GM19025 (cell line): ENCODE measurements around the gene SLFN5.
A peak's percentile ranks its signal among the peaks of the same experiment; 100 is the strongest.
"Not testable (repeated sequence)": the region's sequence is repeated elsewhere in the genome, so short reads cannot be mapped to it uniquely, and the experiment has no call there.

ENCODE experiments used
- ATAC-seq: cut with Tn5 transposase; IDR thresholded peaks from one replicate; pipeline ENCODE4 v1.9.1; 2021; ENCODE audit warnings: mild to moderate bottlenecking, low read depth, moderate library complexity; ENCODE audit not compliant: unreplicated experiment

SLFN5 gene

DNA sequence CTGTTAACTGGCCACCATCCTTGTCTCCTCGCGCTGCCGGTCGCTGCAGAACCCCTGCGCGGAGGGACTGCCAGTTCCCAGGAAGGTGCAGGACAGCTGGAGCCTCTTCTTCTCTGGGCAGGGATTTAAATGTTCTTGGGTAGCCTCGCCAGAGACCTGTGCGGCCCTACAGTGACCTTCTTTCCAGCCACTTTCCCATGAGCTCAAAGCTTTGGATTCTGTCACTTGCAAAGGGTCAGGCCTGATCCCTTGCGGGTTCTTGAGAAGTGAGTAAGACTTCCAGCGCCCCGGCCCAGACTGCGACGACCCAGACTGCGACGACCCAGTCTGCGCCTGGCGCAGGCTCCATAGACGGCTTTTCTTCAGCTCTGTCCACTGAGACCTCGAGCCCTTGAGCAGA is 1.4 kb upstream of the SLFN5 start:
- no peak for ATAC-seq

DNA sequence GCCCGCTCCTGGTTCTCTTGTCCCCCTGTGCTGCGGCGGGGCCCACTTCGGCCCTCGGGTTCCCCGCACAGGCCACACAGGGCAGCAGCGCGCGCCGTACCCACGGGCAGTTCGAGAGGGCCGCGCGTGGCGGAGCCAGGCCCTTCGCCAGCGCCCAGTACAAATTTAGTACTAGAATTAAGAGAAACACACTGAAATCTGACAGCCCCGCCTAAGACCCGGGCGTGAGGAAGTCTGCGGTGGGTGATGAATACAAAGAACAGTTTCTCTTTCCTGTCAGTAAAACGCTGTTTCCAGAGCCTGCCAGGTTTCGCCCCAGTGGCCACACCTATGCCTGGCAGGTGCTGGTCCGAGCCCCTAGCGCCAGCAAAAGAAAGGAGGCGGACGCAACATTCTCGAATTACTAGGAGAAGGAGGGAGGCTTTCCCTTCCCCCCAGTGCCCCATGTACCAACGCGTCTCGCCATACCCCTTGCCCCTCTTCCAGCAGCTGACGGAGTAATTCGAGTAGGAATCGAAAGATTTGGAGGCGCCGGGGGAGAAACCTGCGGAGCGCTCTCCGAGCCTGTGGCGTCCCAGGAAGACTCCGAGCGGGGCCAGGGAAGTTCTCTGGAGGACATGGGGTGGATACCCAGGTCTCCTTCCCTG is 591 bp upstream of the SLFN5 start:
- ATAC-seq: peak; percentile 27

DNA sequence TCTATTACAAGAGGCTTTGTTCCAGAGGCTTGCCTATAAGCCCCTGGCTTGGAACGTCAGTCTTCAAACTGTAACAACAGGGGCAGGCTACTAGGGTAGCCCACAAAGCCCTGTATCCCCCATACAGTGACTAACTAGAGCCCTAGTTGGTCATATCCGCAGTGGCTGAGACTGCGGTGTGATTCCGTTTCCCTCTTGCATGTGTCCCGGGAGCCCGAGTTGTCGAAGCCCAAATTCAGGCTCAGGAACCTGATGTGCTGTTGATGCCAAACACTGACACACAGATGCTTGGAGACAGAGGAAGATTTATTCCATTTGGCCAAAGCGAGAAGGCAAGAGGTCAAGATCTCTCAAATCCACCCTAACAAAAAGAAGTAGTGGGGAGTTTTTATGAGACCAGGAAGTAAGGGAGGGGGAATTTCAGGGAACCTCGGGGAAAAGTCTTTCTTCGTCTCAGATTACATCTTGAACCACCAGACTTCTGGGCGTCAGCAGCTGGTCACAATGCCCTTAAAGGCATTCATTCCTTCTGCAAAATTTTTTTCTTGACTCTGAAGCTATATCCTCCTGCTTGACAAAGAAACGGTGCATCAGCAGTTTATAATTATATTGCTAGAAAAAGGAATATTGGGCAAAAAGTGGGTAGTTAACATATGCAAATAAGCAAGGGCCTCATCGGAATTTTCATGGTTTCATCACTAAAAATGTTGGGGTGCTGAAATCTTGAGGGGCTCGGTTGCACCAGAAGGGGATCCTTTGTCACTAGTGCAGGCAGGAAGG is 879 bp downstream of the SLFN5 start:
- no peak for ATAC-seq

DNA sequence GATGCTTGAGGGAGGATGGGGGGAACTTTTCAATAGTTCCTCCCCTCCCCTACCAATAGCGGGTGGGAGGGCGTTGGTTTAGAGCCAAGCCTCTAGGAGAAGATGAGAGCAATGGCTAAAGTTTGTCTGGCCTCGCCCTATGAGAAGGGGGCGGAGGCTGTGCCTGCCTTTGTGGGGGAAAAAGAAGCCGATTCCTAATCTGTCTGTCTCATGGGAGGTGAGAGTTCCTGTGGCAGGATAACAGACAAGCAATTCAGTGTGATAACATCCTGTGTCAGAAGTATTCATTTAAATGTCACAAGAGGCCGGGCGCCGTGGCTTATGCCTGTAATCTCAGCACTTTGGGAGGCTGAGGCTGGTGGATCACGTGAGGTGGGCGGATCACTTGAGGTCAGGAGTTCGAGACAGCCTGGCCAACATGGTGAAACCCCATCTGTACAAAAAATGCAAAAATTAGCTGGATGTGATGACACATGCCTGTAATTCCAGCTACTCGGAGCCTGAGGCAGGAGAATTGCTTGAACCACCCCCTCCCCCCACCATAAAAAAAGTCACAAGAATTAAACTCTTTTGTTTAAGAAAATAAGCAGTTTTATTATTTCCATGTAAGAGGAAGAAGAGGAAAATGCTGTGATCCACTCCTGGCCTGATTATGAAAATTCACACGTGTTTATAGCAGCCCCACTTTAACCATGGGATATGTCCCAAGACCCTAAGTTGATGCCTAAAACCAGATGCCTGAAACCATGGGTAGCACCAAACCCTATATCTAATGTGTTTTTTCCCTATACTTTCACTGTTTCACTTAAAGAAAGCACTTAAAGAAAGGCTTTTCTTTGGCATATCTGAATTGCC is 1.7 kb downstream of the SLFN5 start:
- peak; percentile 49 for ATAC-seq

DNA sequence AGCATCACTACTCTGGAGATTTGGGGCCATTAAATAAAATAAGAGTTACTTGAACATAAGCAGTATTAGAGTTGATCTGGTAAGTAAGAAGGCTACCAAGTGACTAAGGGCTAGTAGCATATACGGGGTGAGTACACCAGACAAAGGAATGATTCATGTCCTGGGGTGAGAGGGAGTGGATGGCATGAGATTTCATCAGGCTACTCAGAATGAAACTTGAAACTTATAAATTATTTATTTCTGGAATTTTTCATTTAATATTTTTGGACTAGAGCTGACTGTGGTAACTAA is 2.3 kb downstream of the SLFN5 start:
- no peak for ATAC-seq

DNA sequence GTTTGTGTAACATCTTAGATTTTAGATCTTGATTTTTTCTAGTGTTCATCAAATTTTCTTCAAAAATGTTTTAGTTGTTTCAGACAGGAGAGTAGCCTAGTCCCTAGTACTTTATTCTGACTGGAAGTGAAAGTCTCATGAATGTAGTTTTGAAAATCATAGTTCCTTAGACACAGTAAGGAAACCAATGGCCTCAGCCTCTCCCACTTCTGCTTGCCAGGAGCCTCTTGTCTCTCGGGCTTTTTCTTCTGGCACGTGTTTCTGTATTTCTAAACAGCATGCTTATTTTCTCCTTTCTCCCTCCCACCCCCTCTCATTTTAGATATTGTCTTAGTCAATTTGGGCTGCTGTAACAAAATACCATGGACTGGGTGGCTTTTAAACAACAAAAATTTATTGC is 9.8 kb downstream of the SLFN5 start:
- no peak for ATAC-seq

DNA sequence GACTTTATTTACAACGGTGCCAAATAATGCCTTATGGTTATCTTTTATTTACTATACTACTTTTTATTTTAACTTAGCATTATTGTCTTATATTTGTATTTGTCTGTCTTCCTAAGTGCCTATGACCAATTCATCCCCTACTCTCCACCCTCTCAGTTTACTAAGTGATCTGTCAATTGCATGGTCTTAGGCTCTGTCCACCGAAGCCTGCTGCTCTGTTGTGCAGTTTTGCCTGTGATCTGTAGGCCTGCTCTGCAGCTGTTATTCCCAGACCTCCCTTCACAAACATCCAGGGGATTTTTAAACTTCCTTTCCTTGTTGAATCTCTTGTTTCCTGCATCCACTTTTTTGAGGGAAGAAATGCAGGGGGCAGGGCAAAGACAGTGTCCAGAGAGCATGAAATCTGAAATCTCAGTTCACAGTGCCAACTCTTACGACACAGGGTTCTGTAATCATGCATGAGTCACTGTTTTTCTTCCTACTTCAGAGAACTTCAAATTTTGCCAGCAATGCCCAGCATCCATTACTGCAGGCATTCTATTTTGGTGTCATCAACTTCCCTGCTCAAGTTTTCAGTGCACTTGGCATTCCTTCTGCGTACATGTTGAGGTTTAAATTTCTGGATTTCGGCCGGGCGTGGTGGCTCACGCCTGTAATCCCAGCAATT is 11.4 kb downstream of the SLFN5 start:
- no peak for ATAC-seq

DNA sequence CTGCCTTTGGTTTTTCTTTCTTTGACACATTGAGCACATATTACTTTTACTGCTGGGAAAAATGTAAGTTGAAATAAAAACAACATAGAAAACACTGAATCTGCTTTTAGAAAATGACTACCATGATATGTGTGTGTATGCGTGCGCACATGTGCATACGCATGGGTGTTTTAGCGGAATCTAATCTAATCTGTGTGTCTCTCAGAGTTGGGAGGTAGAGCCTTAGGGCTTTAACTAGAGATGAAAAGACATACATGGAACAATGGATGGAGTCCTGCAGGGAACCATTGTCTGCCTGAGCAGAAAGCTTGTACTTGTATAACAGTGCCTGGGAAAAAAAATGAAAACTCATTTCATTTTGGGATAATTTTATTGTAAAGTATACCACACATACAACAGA is 12.4 kb downstream of the SLFN5 start:
- ATAC-seq: no peak

DNA sequence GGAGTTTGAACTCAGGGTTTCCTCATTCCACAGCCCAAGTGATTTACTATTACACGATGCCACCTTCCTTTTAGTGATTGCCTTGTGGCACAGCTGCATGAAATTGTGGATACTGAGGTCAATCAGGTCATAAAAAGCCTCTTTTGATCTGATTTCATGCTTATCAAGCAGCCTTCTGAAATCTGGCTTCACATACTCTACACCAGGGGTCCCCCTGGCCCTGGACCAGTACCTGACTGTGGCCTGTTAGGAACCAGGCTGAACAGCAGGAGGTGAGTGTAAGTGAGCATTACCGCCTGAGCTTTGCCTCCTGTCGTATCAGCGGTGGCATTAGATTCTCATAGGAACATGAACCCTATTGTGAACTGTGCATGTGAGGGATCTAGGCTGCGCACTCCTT is 13.8 kb downstream of the SLFN5 start:
- ATAC-seq: no peak

DNA sequence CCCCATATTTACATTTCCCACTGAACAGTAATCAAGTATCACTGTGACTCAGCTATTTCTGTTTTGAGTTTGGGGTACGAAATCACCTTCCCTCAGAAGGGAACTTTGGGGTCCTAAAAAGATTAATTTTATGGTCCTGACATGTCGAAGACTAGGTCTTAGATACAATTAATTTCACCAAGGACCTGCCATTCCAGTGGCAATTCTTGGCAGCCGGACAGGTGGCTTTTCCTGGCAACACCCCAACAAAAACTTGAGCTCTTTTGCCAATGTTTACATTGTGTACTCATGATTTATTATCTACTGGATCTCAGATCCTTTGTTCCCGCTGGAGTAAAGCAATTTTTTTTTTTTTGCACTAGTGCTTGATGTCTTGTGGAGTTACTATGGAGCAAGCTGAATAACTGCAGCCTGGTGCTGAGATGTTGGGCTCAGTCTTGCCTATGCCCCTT is 14.4 kb downstream of the SLFN5 start:
- ATAC-seq: no peak

DNA sequence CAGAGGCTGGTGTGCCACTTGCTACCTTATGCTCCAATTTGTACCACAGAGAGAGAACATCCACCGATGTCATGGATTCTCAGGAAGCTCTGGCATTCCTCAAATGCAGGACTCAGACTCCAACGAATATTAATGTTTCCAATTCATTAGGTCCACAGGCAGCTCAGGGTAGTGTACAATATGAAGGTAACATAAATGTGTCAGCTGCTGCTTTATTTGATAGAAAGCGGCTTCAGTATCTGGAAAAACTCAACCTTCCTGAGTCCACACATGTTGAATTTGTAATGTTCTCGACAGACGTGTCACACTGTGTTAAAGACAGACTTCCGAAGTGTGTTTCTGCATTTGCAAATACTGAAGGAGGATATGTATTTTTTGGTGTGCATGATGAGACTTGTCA is 16.1 kb downstream of the SLFN5 start:
- no peak for ATAC-seq

DNA sequence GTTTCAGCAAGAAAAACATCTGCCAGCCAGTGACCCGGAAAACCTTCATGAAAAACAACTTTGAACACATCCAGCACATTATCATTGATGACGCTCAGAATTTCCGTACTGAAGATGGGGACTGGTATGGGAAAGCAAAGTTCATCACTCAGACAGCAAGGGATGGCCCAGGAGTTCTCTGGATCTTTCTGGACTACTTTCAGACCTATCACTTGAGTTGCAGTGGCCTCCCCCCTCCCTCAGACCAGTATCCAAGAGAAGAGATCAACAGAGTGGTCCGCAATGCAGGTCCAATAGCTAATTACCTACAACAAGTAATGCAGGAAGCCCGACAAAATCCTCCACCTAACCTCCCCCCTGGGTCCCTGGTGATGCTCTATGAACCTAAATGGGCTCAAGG is 22.2 kb downstream of the SLFN5 start:
- ATAC-seq: no peak

DNA sequence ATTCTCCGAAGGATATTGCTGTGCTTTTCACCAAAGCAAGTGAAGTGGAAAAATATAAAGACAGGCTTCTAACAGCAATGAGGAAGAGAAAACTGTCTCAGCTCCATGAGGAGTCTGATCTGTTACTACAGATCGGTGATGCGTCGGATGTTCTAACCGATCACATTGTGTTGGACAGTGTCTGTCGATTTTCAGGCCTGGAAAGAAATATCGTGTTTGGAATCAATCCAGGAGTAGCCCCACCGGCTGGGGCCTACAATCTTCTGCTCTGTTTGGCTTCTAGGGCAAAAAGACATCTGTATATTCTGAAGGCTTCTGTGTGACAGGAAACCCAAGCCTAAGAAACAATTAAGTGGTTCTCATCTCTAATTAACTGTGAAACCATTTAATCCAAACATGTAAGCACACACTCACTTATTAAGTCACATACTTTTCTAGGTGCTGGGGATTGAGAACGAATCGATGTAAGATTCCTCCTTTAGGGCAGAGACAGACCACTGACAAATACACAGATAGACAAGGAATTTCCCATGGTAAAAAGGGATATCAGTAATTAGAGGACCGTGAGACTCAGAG is 22.8 kb downstream of the SLFN5 start:
- no peak for ATAC-seq

DNA sequence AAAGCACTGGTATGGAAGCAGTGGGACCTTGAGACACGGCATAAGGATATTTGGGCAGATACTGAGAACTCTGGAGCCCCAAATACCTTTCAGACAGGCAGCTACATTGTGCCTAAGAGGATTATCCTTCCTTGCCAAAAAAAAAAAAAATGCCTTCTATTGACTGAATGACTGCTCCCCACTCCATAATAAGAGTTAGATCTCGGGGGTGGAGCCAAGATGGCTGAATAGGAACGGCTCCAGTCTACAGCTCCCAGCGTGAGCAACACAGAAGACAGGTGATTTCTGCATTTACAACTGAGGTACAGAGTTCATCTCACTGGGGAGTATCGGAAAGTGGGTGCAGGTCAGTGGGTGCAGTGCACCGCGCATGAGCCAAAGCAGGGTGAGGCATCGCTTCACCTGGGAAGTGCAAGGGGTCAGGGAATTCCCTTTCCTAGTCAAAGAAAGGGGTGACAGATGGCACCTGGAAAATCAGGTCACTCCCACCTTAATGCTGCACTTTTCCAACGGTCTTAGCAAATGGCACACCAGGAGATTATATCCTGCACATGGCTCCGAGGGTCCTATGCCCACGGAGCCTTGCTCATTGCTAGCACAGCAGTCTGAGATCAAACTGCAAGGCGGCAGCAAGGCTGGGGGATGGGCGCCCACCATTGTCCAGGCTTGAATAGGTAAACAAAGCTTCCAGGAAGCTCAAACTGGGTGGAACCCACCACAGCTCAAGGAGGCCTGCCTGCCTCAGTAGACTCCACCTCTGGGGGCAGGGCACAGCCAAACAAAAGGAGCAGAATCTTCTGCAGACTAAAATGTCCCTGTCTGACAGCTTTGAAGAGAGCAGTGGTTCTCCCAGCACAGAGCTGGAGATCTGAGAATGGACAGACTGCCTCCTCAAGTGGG is 31.5 kb downstream of the SLFN5 start:
- not testable (repeated sequence) for ATAC-seq

DNA sequence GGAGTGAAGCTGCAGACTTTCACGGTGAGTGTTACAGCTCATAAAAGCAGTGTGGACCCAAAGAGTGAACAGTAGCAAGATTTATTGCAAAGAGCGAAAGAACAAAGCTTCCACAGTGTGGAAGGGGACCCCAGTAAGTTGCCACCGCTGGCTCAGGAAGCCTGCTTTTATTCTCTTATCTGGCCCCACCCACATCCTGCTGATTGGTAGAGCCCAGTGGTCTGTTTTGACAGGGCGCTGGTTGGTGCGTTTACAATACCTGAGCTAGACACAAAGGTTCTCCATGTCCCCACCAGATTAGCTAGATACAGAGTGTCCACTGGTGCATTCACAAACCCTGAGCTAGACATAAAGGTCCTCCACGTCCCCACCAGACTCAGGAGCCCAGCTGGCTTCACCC is 35.6 kb downstream of the SLFN5 start:
- ATAC-seq: not testable (repeated sequence)

DNA sequence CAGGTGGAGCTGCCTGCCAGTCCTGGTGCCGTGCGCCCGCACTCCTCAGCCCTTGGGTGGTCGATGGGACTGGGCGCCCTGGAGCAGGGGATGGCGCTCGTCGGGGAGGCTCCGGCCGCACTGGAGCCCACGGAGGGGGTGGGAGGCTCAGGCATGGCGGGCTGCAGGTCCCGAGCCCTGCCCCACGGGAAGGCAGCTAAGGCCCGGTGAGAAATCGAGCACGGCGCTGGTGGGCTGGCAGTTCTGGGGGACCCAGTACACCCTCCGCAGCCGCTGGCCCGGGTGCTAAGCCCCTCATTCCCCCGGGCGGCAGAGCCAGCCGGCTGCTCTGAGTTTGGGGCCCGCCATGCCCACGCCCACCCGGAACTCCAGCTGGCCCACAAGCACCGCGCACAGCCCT is 36.0 kb downstream of the SLFN5 start:
- ATAC-seq: not testable (repeated sequence)

DNA sequence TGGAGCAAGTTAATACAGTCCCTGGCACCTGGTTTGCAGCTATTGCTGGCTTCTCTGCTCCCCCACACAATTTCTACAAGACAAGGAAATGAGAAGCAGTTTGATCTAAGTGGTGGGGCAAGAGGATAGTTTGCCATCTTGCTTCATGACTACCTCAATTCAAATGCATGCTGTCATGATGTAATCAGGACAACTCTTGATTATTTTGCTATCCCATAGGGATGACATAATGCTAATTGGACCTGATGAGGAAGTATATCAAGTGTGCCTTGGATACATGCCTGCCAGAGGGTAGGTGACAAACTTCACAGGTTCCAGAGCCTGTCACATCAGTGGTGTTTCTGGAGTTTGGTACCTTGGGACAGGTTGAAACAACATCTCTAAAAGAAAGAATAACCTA is 40.9 kb downstream of the SLFN5 start:
- ATAC-seq: no peak

DNA sequence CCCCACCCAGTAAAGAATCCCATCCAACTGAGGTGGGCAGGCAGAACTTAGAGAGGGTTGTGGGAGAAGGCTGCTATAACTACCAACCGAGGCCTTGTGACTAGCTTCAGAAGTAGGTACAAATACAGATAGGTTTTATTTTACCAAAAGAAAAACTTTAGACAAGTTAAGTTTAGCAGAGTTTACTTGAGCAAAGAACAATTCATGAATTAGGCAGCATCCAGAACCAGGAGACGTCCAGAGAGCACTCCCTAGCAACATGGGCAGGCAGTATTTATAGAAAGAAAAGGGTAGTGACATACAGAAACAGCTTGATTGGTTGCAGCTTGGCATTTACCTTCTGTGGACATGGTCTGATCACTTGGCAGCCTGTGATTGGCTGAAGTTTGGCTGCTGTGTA is 42.1 kb downstream of the SLFN5 start:
- no peak for ATAC-seq

DNA sequence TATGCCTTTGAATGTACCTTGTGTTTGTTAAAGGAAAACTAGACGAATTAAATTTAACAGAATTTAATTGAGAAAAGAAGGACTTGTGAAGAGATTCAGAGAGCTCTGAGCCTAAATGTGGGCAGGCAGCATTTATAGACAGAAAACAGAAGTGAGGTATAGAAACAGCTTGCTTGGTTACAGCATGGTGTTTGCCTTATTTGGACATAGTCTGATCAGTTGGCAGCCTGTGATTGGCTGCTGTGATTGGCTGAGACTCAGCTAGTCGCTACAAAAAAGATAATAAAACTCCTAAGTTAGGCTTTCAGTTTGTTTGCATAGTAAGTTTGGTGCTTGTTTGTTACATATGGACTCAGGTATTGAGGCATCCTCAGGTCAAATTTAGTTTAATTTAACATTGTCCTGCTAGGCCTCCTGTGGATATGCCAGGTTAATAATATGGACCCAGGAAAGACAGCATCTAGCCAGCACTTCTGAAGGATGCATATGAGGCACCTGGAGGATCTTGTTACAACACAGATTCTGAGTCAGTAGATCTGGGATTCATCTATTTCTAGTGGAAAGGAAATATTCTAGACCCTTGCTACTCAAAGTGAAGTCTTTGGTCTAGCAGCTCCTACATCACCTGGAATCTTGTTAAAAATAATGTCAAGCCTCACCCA is 43.4 kb downstream of the SLFN5 start:
- ATAC-seq: no peak
